Dendritic cell treated with granulocyte-macrophage colony-stimulating factor and Interleukin-4, amounts not matched to agents 40 ng/mL and 50 ng/mL, for 4 days (primary cell): ENCODE results near the gene CCL26.
"Not testable (repeated sequence)": the region's sequence is repeated elsewhere in the genome, so short reads cannot be mapped to it uniquely, and the experiment has no call there.

Experiments used
- H3K27ac Mint-ChIP-seq: one replicate; pipeline ENCODE4 v1.8.0; 2022; ENCODE audit warnings: mild to moderate bottlenecking, mixed read lengths
- H3K27me3 Mint-ChIP-seq: one replicate; pipeline ENCODE4 v1.8.0; 2022; ENCODE audit warnings: mild to moderate bottlenecking, mixed read lengths
- H3K36me3 Mint-ChIP-seq: one replicate; pipeline ENCODE4 v1.8.0; 2022; ENCODE audit warnings: low read depth, mixed read lengths
- H3K4me1 Mint-ChIP-seq: one replicate; pipeline ENCODE4 v1.8.0; 2022; ENCODE audit warnings: low read depth, mixed read lengths
- H3K4me3 Mint-ChIP-seq: one replicate; pipeline ENCODE4 v1.8.0; 2022; ENCODE audit warnings: mild to moderate bottlenecking, moderate library complexity, mixed read lengths
- H3K9me3 Mint-ChIP-seq: one replicate; pipeline ENCODE4 v1.8.0; 2022; ENCODE audit warnings: mixed read lengths
- intact Hi-C: fragments of 100-400 bp; cut with micrococcal nuclease; formaldehyde crosslinking; loops from one replicate; pipeline ENCODE4 v1.15.0; 2022

Gene CCL26

DNA sequence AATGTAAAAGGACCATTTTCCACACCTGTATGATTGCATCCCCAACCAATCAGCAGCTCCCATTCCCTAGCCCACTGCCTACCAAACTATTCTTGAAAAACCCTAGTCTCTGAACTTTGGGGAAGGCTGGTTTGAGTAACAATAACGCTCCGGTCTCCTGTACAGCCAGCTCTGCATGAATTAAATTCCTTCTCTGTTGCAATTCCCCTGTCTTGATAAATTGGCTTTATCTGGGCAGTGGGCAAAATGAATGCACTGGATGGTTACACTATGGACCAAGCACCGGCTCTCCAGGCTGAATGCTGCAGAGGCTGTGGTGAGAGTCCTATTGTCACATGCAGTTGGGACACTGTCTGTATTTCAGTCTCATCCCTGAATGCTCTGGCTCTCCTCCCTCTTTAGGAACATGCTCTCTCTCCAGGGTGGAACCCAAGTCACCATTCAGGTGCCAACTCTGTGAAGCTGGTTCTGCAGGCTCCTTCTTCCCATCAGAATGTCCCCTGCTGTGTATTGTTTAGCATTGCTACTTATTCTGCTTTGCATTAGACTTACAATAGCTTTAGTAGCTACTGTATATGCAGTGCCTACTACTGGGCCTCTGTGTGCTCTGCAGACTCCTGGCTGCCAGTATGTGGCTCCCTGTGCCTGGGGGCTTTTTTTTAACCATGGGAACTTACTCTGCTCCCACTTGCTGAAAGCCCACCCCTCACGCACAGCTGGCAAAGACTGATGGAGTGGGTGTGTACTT lies 34.7 kb upstream of the CCL26 start:
- Mint-ChIP-seq H3K36me3 (peaks cover 37% of the 10 kb centered on the region), H3K9me3 (peaks cover 19% of the 10 kb centered on the region), H3K4me1 (peaks cover 16% of the 10 kb centered on the region), H3K27ac (no peak overlapping the region), H3K27me3 (peaks cover 18% of the 10 kb centered on the region), H3K4me3 (no peak overlapping the region)
- intact Hi-C loops = no loop called here

GRCh38 chr7:75804705-75805104 lies 32.7 kb upstream of the CCL26 start:
- intact Hi-C loops = no loop called here

GRCh38 chr7:75804004-75804403 lies 32.0 kb upstream of the CCL26 start:
- Mint-ChIP-seq H3K27ac (peak overlapping the region; percentile 53), H3K4me3 (no peak overlapping the region), H3K4me1 (peaks cover 14% of the 10 kb centered on the region), H3K27me3 (peaks cover 32% of the 10 kb centered on the region), H3K9me3 (peaks cover 19% of the 10 kb centered on the region), H3K36me3 (peaks cover 15% of the 10 kb centered on the region)
- intact Hi-C loops = no loop called here

More at GRCh38 chr7:75804705-75805104, 32.7 kb upstream of the CCL26 start:
- Mint-ChIP-seq H3K27me3 (peaks cover 25% of the 10 kb centered on the region), H3K27ac (no peak overlapping the region), H3K36me3 (peaks cover 16% of the 10 kb centered on the region), H3K4me3 (no peak overlapping the region), H3K9me3 (peaks cover 19% of the 10 kb centered on the region), H3K4me1 (peaks cover 13% of the 10 kb centered on the region)

GRCh38 chr7:75802552-75802821 lies 30.5 kb upstream of the CCL26 start:
- peaks cover 28% of the 10 kb centered on the region for H3K4me1 Mint-ChIP-seq
- peaks cover 13% of the 10 kb centered on the region for H3K36me3 Mint-ChIP-seq
- no peak overlapping the region for H3K4me3 Mint-ChIP-seq
- no peak overlapping the region for H3K27ac Mint-ChIP-seq
- intact Hi-C loops = no loop called here
- H3K27me3 Mint-ChIP-seq = peaks cover 36% of the 10 kb centered on the region
- H3K9me3 Mint-ChIP-seq = peaks cover 12% of the 10 kb centered on the region

GRCh38 chr7:75798770-75799169 lies 26.8 kb upstream of the CCL26 start:
- peak overlapping the region; percentile 57 for H3K27ac Mint-ChIP-seq
- H3K36me3 Mint-ChIP-seq = no peaks in the 10 kb centered on the region
- H3K4me3 Mint-ChIP-seq = no peak overlapping the region
- H3K9me3 Mint-ChIP-seq = no peaks in the 10 kb centered on the region
- H3K27me3 Mint-ChIP-seq = peaks cover 44% of the 10 kb centered on the region
- intact Hi-C loops = loop anchor here (5.0 to 10.0 kb wide), 2 partner anchors 46 to 79 kb away; partner anchors contain the start of gene RHBDD2
- peaks cover 50% of the 10 kb centered on the region for H3K4me1 Mint-ChIP-seq

DNA sequence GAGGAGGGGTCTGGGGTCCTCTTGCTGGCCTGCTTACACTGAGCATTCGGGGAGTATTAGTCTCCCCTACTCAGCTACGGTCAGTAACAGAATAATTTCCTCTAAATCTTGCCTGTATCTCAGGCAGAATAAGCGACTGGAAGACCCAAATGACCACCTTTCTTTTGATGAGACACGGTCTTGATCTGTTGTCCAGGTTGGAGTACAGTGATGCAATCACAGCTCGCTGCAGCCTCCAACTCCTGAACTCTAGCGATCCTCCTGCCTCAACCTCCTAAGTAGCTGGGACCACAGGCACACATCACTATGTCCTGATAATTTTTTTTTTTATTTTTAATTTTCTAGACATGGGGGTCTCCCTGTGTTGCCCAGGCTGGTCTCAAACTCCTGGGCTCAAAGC lies 24.4 kb upstream of the CCL26 start:
- H3K9me3 Mint-ChIP-seq = no peaks in the 10 kb centered on the region
- H3K27me3 Mint-ChIP-seq = peaks cover 38% of the 10 kb centered on the region
- H3K4me3 Mint-ChIP-seq = peak overlapping the region; percentile 43
- peaks cover 54% of the 10 kb centered on the region for H3K4me1 Mint-ChIP-seq
- H3K27ac Mint-ChIP-seq = peak overlapping the region; percentile 82
- intact Hi-C loops = loop anchor here (5.0 to 10.0 kb wide), 2 partner anchors 48 to 81 kb away; partner anchors contain the start of gene RHBDD2
- no peaks in the 10 kb centered on the region for H3K36me3 Mint-ChIP-seq

- H3K36me3 Mint-ChIP-seq = no peaks in the 10 kb centered on the region
- intact Hi-C loops = loop anchor here (5.0 to 10.0 kb wide), 2 partner anchors 49 to 81 kb away; partner anchors contain the start of gene RHBDD2
Observed at GRCh38 chr7:75795831-75796285, 23.8 kb upstream of the CCL26 start.

DNA sequence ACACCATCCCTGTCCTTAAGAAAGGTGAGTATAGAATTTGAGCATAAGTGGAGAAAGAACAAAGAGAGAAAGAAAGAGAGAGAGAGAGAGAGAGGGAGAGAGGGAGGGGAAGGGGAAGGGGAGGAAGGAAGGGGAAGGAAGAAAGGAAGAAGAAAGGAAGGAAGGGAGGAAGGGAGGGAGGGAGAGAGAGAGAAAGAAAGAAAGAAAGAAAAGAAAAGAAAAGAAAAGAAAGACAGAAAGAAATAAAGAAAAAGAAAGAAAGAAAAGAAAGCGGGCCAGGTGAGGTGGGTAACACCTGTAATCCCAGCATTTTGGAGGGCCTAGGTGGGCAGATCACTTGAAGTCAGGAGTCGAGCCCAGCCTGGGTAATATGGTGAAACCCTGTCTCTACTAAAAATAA lies 21.7 kb upstream of the CCL26 start:
- peaks cover 54% of the 10 kb centered on the region for H3K4me1 Mint-ChIP-seq
- intact Hi-C loops = loop anchor here (10.0 kb wide), 1 partner anchor 51 kb away; no protein-coding TSS in a partner anchor
- H3K27me3 Mint-ChIP-seq = peaks cover 31% of the 10 kb centered on the region
- peak overlapping the region; percentile 82 for H3K27ac Mint-ChIP-seq
- H3K9me3 Mint-ChIP-seq = no peaks in the 10 kb centered on the region
- H3K4me3 Mint-ChIP-seq = no peak overlapping the region
- H3K36me3 Mint-ChIP-seq = no peaks in the 10 kb centered on the region

More at GRCh38 chr7:75795831-75796285, 23.8 kb upstream of the CCL26 start:
- peak overlapping the region; percentile 43 for H3K4me3 Mint-ChIP-seq
- no peaks in the 10 kb centered on the region for H3K9me3 Mint-ChIP-seq
- peaks cover 38% of the 10 kb centered on the region for H3K27me3 Mint-ChIP-seq
- H3K4me1 Mint-ChIP-seq = peaks cover 58% of the 10 kb centered on the region
- peak overlapping the region; percentile 82 for H3K27ac Mint-ChIP-seq

- not testable (repeated sequence) for H3K9me3 Mint-ChIP-seq, H3K27ac Mint-ChIP-seq, H3K4me3 Mint-ChIP-seq, H3K36me3 Mint-ChIP-seq
- Mint-ChIP-seq H3K4me1 (peaks cover 43% of the 10 kb centered on the region), H3K27me3 (peaks cover 27% of the 10 kb centered on the region)
- intact Hi-C loops = loop anchor here (10.0 kb wide), 1 partner anchor 52 kb away; no protein-coding TSS in a partner anchor
Observed at GRCh38 chr7:75792567-75792966, 20.6 kb upstream of the CCL26 start.

DNA sequence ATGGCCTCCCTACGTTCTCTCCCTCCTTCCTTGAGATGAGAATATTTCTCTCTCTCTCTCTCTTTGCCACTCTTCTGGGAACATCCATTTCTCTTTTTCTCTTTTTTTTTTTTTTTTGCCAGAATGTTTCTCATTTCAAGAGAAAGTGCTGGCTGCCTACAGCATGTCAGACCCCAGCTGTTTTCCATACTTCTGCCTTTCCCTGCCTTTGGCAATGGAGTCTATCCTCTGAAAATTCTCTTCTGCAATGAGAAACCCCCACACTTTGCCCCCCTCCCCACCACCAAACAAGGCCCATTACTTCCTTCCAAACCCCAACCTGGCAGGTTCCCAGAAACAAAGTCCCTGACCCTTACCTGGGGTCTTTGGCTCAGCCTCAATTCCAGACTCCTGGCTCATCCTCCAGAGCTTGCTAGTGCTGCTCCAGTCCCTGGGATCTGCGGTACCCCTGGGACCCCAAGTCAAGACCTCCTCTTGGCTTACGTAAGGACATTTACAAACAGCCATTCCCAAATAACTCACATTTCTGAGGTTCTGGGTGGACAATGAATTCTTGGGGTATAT lies 17.4 kb upstream of the CCL26 start:
- no peaks in the 10 kb centered on the region for H3K9me3 Mint-ChIP-seq
- intact Hi-C loops = no loop called here

DNA sequence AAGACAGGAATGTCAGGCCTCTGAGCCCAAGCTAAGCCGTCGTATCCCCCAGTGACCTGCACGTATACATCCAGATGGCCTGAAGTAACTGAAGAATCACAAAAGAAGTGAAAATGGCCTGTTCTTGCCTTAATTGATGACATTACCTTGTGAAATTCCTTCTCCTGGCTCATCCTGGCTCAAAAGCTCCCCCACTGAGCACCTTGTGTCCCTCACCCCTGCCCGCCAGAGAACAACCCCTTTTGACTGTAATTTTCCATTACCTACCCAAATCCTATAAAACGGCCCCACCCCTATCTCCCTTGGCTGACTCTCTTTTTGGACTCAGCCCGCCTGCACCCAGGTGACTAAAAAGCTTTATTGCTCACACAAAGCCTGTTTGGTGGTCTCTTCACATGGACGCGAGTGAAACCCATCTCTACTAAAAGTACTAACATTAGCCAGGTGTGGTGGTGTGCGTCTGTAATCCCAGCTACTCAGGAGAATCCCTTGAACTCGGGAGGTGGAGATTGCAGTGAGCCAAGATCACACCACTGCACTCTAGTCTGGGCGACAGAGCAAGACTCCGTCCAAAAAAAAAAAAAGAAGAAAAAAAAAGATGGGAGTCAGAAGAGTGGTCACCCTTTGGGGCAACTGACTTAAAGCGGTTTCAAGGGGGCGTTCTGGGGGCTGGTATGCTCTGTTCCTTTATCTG lies 16.3 kb upstream of the CCL26 start:
- H3K4me3 Mint-ChIP-seq, intact Hi-C loops, H3K27ac Mint-ChIP-seq, H3K36me3 Mint-ChIP-seq, H3K9me3 Mint-ChIP-seq: not testable (repeated sequence)
- H3K27me3 Mint-ChIP-seq = peaks cover 16% of the 10 kb centered on the region
- H3K4me1 Mint-ChIP-seq = peaks cover 12% of the 10 kb centered on the region

More for the DNA sequence above, 17.4 kb upstream of the CCL26 start:
- H3K4me1 Mint-ChIP-seq = peaks cover 23% of the 10 kb centered on the region
- peaks cover 23% of the 10 kb centered on the region for H3K27me3 Mint-ChIP-seq
- H3K27ac Mint-ChIP-seq = no peak overlapping the region
- H3K36me3 Mint-ChIP-seq = no peaks in the 10 kb centered on the region
- no peak overlapping the region for H3K4me3 Mint-ChIP-seq

- H3K27me3 Mint-ChIP-seq = peaks cover 43% of the 10 kb centered on the region
- intact Hi-C loops, H3K4me3 Mint-ChIP-seq, H3K36me3 Mint-ChIP-seq, H3K9me3 Mint-ChIP-seq: not testable (repeated sequence)
- H3K27ac Mint-ChIP-seq = peak overlapping the region; percentile 11
- H3K4me1 Mint-ChIP-seq = peaks cover 31% of the 10 kb centered on the region
Observed at GRCh38 chr7:75783058-75783457, 11.0 kb upstream of the CCL26 start.

DNA sequence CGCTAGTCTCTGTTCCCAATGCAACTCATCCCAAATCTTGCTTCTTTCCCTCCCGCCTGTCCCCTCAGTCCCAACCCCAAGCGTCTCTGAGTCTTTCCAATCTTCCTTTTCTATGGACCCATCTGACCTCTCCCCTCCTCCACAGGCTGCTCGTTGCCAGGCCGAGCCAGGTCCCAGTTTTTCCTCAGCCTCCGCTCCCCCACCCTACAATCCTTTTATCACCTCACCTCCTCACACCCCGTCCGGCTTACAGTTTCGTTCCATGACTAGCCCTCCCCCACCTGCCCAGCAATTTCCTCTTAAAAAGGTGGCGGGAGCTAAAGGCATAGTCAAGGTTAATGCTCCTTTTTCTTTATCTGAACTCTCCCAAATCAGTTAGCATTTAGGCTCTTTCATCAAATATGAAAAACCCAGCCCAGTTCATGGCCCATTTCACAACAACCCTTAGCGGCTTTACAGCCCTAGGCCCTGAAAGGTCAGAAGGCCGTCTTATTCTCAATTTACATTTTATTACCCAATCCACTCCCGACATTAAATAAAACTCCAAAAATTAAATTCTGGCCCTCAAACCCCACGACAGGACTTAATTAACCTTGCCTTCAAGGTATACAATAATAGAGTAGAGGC lies 8.7 kb upstream of the CCL26 start:
- H3K36me3 Mint-ChIP-seq, H3K4me3 Mint-ChIP-seq, H3K9me3 Mint-ChIP-seq, intact Hi-C loops: not testable (repeated sequence)
- peaks cover 43% of the 10 kb centered on the region for H3K27me3 Mint-ChIP-seq
- peak overlapping the region; percentile 50 for H3K27ac Mint-ChIP-seq
- H3K4me1 Mint-ChIP-seq = peaks cover 41% of the 10 kb centered on the region

DNA sequence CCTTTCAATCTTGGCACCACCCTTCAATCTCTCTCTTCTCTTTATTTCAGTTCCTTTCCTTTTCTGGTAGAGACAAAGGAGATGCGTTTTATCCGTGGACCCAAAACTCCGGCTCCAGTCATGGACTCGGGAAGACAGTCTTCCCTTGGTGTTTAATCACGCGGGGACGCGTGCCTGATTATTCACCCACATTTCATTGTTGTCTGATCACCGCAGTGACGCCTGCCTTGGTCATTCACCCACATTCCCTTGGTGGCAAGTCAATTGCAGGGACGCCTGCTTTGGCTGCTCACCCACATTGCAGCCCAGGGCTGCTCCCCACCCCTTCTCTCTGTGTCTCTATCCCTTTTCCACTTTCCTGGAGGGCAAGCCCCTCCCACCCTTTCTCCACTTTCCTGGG lies 7.5 kb upstream of the CCL26 start:
- H3K4me3 Mint-ChIP-seq = not testable (repeated sequence)

More for the DNA sequence above, 7.5 kb upstream of the CCL26 start:
- peaks cover 53% of the 10 kb centered on the region for H3K4me1 Mint-ChIP-seq
- H3K27ac Mint-ChIP-seq = peak overlapping the region; percentile 50
- peaks cover 43% of the 10 kb centered on the region for H3K27me3 Mint-ChIP-seq
- H3K9me3 Mint-ChIP-seq, H3K36me3 Mint-ChIP-seq: not testable (repeated sequence)
- intact Hi-C loops = loop anchor here (5.0 kb wide), 1 partner anchor 243 kb away; no protein-coding TSS in a partner anchor
